PC-3 (cell line): ENCODE results near the gene GRIN3B. TPM values are rescaled to one million over a fixed set of nuclear protein-coding genes. Genes with fewer than 3 reads are reported as not detected.
A peak's percentile ranks its signal among the peaks of the same experiment; 100 is the strongest.

Experiments
- ATAC-seq: fragments of 200-7000 bp; cut with Tn5 transposase; 2 replicates; pipeline ENCODE4 v1.9.1; 2020; ENCODE audit warnings: mild to moderate bottlenecking, moderate library complexity
- BruUV-seq: library from RNA; stranded (reverse); fragments of 400-500 nt; replicated peaks from 2 replicates; lab custom pipeline; 2021; lab: Mats Ljungman, UMichigan
- CTCF ChIA-PET: fragments of 300-600 bp; sonication (Branson Sonifier 250); formaldehyde crosslinking; loops from one replicate; lab custom pipeline; 2022; ENCODE audit warnings: antibody characterized with exemption; lab: Charles Lee
- POLR2A ChIA-PET: fragments of 300-600 bp; sonication (Branson Sonifier 250); formaldehyde crosslinking; loops from one replicate; lab custom pipeline; 2022; ENCODE audit warnings: antibody characterized with exemption; ENCODE audit not compliant: unreplicated experiment; lab: Charles Lee
- DNase-seq: peaks from one replicate; pipeline ENCODE4 v3.0.0-alpha.2; 2015
- H2AFZ ChIP-seq: fragments of 300-600 bp; sonication (generic); 2 replicates; pipeline ENCODE4 v1.6.0; 2016; ENCODE audit warnings: antibody characterized with exemption, low read length
- H3F3A ChIP-seq: fragments of 300-600 bp; sonication (generic); one replicate; pipeline ENCODE4 v1.6.0; 2017; ENCODE audit warnings: antibody characterized with exemption, low read length, control low read depth, mild to moderate bottlenecking; ENCODE audit not compliant: unreplicated experiment
- H3K27ac ChIP-seq: fragments of 300-600 bp; sonication (generic); 2 replicates; pipeline ENCODE4 v1.5.1; 2016; ENCODE audit warnings: mild to moderate bottlenecking, low read length
- H3K27me3 ChIP-seq: fragments of 300-600 bp; sonication (generic); 2 replicates; pipeline ENCODE4 v1.6.1; 2016; ENCODE audit warnings: low read length, mixed read lengths
- H3K36me3 ChIP-seq: fragments of 300-600 bp; sonication (generic); 2 replicates; pipeline ENCODE4 v1.6.1; 2016; ENCODE audit warnings: low read depth, mixed run types, low read length, mixed read lengths
- H3K4me1 ChIP-seq: fragments of 300-600 bp; sonication (generic); 2 replicates; pipeline ENCODE4 v1.5.1; 2016; ENCODE audit warnings: low read length; ENCODE audit not compliant: insufficient read depth
- H3K4me2 ChIP-seq: fragments of 300-600 bp; sonication (generic); 2 replicates; pipeline ENCODE4 v1.6.0; 2016; ENCODE audit warnings: low read length
- H3K4me3 ChIP-seq: fragments of 300-600 bp; sonication (generic); 2 replicates; pipeline ENCODE4 v1.5.1; 2016; ENCODE audit warnings: mild to moderate bottlenecking, low read length, mixed read lengths
- H3K79me2 ChIP-seq: fragments of 300-600 bp; sonication (generic); 2 replicates; pipeline ENCODE4 v1.6.1; 2017; ENCODE audit warnings: low read length, mixed read lengths
- H3K9ac ChIP-seq: fragments of 300-600 bp; sonication (generic); 2 replicates; pipeline ENCODE4 v1.6.0; 2016; ENCODE audit warnings: mild to moderate bottlenecking, low read length
- H3K9me2 ChIP-seq: fragments of 300-600 bp; sonication (generic); replicated peaks from 2 replicates; pipeline ENCODE4 v1.6.1; 2016; ENCODE audit warnings: mixed run types, low read length, mixed read lengths
- H3K9me3 ChIP-seq: fragments of 300-600 bp; sonication (generic); 2 replicates; pipeline ENCODE4 v1.6.1; 2016; ENCODE audit warnings: low read length, mixed read lengths
- H4K20me1 ChIP-seq: fragments of 300-600 bp; sonication (generic); 2 replicates; pipeline ENCODE4 v1.6.1; 2016; ENCODE audit warnings: low read length, mixed read lengths
- CTCF ChIP-seq: fragments of 300-600 bp; sonication (generic); conservative IDR thresholded peaks from 2 replicates; pipeline ENCODE4 v1.5.1; 2017; ENCODE audit warnings: antibody characterized with exemption, low read depth, mild to moderate bottlenecking, low read length
- EZH2 ChIP-seq: fragments of 300-600 bp; sonication (generic); IDR thresholded peaks from one replicate; pipeline ENCODE4 v1.6.1; 2017; ENCODE audit warnings: antibody characterized with exemption, mild to moderate bottlenecking, low read length; ENCODE audit not compliant: unreplicated experiment
- EZH2phosphoT487 ChIP-seq: fragments of 300-600 bp; sonication (generic); IDR thresholded peaks from 2 replicates; pipeline ENCODE4 v1.6.1; 2018; ENCODE audit warnings: mild to moderate bottlenecking, antibody characterized with exemption, low read length, borderline replicate concordance
- intact Hi-C: fragments of 100-400 bp; cut with micrococcal nuclease; formaldehyde crosslinking; loops from 2 replicates; pipeline ENCODE4 v1.9.0; 2023
- total RNA-seq: library from RNA; depleted of rRNA; stranded (reverse); fragments of >200 nt; gene quantifications from 2 replicates; pipeline ENCODE4 v1.2.3, GENCODE V29; 2014

The GRIN3B gene
- total RNA-seq, 1 experiment from 2014 or later, result 0.69 TPM

- no peak overlapping the region for H3K27ac ChIP-seq
- CTCF ChIA-PET, result interaction anchor here (0.7 kb wide), 2 partner anchors 16 to 224 kb away, joined by 4 to 5 read pairs; no protein-coding TSS in a partner anchor
- ATAC-seq, result no peak
Observed at GRCh38 chr19:1019616-1019961, 19.4 kb downstream of the GRIN3B start.

GRCh38 chr19:1019980-1020867 lies 20.0 kb downstream of the GRIN3B start:
- Histone ChIP-seq H3F3A (no peaks in the 10 kb centered on the region), H3K4me1 (peaks cover 22% of the 10 kb centered on the region), H3K9ac (peak overlapping the region; percentile 92), H2AFZ (no peak overlapping the region), H3K4me2 (peak overlapping the region; percentile 97), H4K20me1 (peaks cover 48% of the 10 kb centered on the region), H3K36me3 (no peaks in the 10 kb centered on the region), H3K9me2 (no peaks in the 10 kb centered on the region), H3K9me3 (no peaks in the 10 kb centered on the region), H3K4me3 (peak overlapping the region; percentile 93), H3K27ac (peak overlapping the region; percentile 39), H3K27me3 (no peaks in the 10 kb centered on the region), H3K79me2 (peaks cover 57% of the 10 kb centered on the region)
- ATAC-seq, result no peak
- DNase-seq, result no peak
- POLR2A ChIA-PET, result interaction anchor here (0.8 kb wide), 1 partner anchor 36 kb away, joined by 9 read pairs; the partner anchor contains the start of gene WDR18
- TF ChIP-seq EZH2phosphoT487, result no peak
- no peak for TF ChIP-seq CTCF
- no peak for TF ChIP-seq EZH2
- BruUV-seq, result TSS peak; percentile 43
- CTCF ChIA-PET, result interaction anchor here (0.7 kb wide), 1 partner anchor 16 kb away, joined by 4 read pairs; no protein-coding TSS in a partner anchor
- intact Hi-C loops, result no loop called here

More at GRCh38 chr19:1019616-1019961, 19.4 kb downstream of the GRIN3B start:
- peak overlapping the region; percentile 93 for H3K4me3 ChIP-seq
- H3K4me1 ChIP-seq, result peaks cover 22% of the 10 kb centered on the region
- BruUV-seq, result no TSS peak
- H3F3A ChIP-seq, result no peaks in the 10 kb centered on the region
- peaks cover 63% of the 10 kb centered on the region for H3K79me2 ChIP-seq
- H3K27me3 ChIP-seq, result no peaks in the 10 kb centered on the region
- H4K20me1 ChIP-seq, result peaks cover 50% of the 10 kb centered on the region
- TF ChIP-seq EZH2, result no peak
- TF ChIP-seq EZH2phosphoT487, result no peak
- TF ChIP-seq CTCF, result no peak
- H3K9me2 ChIP-seq, result no peaks in the 10 kb centered on the region
- peak overlapping the region; percentile 92 for H3K9ac ChIP-seq
- H3K4me2 ChIP-seq, result peak overlapping the region; percentile 97
- POLR2A ChIA-PET, result interaction anchor here (0.8 kb wide), 1 partner anchor 36 kb away, joined by 9 read pairs; the partner anchor contains the start of gene WDR18
- no peak overlapping the region for H2AFZ ChIP-seq
- H3K36me3 ChIP-seq, result no peaks in the 10 kb centered on the region
- DNase-seq, result no peak
- H3K9me3 ChIP-seq, result no peaks in the 10 kb centered on the region
- intact Hi-C loops, result no loop called here
